OCI-LY1 (cell line): ENCODE measurements around the gene YIF1B.

ENCODE experiments used
- CTCF ChIP-seq: fragments of 200-600 bp; sonication (generic), shearing (Covaris generic); IDR thresholded peaks from 2 replicates; pipeline ENCODE4 v1.5.1; 2017; ENCODE audit warnings: mild to moderate bottlenecking, antibody characterized with exemption, low read length, moderate library complexity, mixed read lengths
- EZH2 ChIP-seq: fragments of 200-600 bp; sonication (generic), shearing (Covaris generic); IDR thresholded peaks from 2 replicates; pipeline ENCODE4 v1.8.0; 2017; ENCODE audit warnings: borderline replicate concordance, mixed run types, mild to moderate bottlenecking, antibody characterized with exemption, low read length, moderate library complexity, mixed read lengths

- no peak for TF ChIP-seq CTCF
- no peak for TF ChIP-seq EZH2
These were observed 44.6 kb upstream of the YIF1B start for GRCh38 chr19:38360351-38360750.
